ENCODE data around the gene RXFP1.

The RXFP1 gene
- long read RNA-seq, donor 1, partial matches to known transcripts = 42 of 42 reads
- long read RNA-seq, donor 1, other reads (novel, unspliced or antisense) = 0 of 42 reads
- long read RNA-seq, donor 2 = 0 reads
- long read RNA-seq, donor 3 = 0 reads
- long read RNA-seq, donor 4 = 0 reads
- long read RNA-seq, donor 5 = 0 reads
- long read RNA-seq, donor 6, partial matches to known transcripts = 15 of 15 reads
- long read RNA-seq, donor 6, other reads (novel, unspliced or antisense) = 0 of 15 reads
- long read RNA-seq, donor 7 = 0 reads
- long read RNA-seq, donor 8 = 0 reads

GRCh38 chr4:158521484-158522088 lies at the start of gene RXFP1:
TSS of gene RXFP1 (plus strand) at chr4:158521882. CDS start at chr4:158521977, 95 bp downstream.
- no peak for DNase-seq

- DNase-seq = no peak
These were observed 39.9 kb upstream of the RXFP1 start for GRCh38 chr4:158481811-158482210.

- no peak for DNase-seq
These were observed 37.4 kb upstream of the RXFP1 start for GRCh38 chr4:158484173-158484885.

GRCh38 chr4:158490629-158491028 lies 31.1 kb upstream of the RXFP1 start:
- no peak for DNase-seq

GRCh38 chr4:158492391-158492790 lies 29.3 kb upstream of the RXFP1 start:
- no peak for DNase-seq

GRCh38 chr4:158496030-158496741 lies 25.5 kb upstream of the RXFP1 start:
- no peak for DNase-seq

GRCh38 chr4:158500054-158500453 lies 21.6 kb upstream of the RXFP1 start:
- no peak for DNase-seq

- DNase-seq = no peak
These were observed 8.4 kb upstream of the RXFP1 start for GRCh38 chr4:158513256-158513655.

- no peak for DNase-seq
These were observed 2.5 kb upstream of the RXFP1 start for GRCh38 chr4:158519226-158519625.

- no peak for DNase-seq
These were observed 2.4 kb downstream of the RXFP1 start for GRCh38 chr4:158523990-158524535.

- no peak for DNase-seq
These were observed 5.8 kb downstream of the RXFP1 start for GRCh38 chr4:158527516-158527915.

- DNase-seq = no peak
These were observed 7.8 kb downstream of the RXFP1 start for GRCh38 chr4:158529505-158529904.

GRCh38 chr4:158530381-158530780 lies 8.7 kb downstream of the RXFP1 start:
- no peak for DNase-seq

GRCh38 chr4:158530898-158531297 lies 9.2 kb downstream of the RXFP1 start:
- no peak for DNase-seq

- no peak for DNase-seq
These were observed 11.0 kb downstream of the RXFP1 start for GRCh38 chr4:158532556-158533231.

GRCh38 chr4:158534727-158535126 lies 13.0 kb downstream of the RXFP1 start:
- no peak for DNase-seq

GRCh38 chr4:158535130-158535614 lies 13.5 kb downstream of the RXFP1 start:
- DNase-seq = no peak

GRCh38 chr4:158536833-158537232 lies 15.2 kb downstream of the RXFP1 start:
- no peak for DNase-seq

GRCh38 chr4:158538176-158538575 lies 16.5 kb downstream of the RXFP1 start:
- DNase-seq = no peak

GRCh38 chr4:158538911-158539310 lies 17.2 kb downstream of the RXFP1 start:
- no peak for DNase-seq

GRCh38 chr4:158540125-158540907 lies 18.6 kb downstream of the RXFP1 start:
- DNase-seq = no peak

Data from right kidney (tissue), 9 donors.